Karpas-422 (cell line): ENCODE data around the gene MPP3. TPM values are rescaled to one million over a fixed set of nuclear protein-coding genes. Genes with fewer than 3 reads are reported as not detected.

ENCODE experiments used
- DNase-seq: peaks from one replicate; pipeline ENCODE4 v3.0.0-alpha.2; 2015
- H2AFZ ChIP-seq: fragments of 200-600 bp; sonication (generic); 2 replicates; pipeline ENCODE4 v1.6.1; 2014; ENCODE audit warnings: antibody characterized with exemption, low read length, mixed read lengths
- H3K27ac ChIP-seq: fragments of 200-600 bp; sonication (generic); 2 replicates; pipeline ENCODE4 v1.5.1; 2014; ENCODE audit warnings: mild to moderate bottlenecking, low read length, moderate library complexity
- H3K27me3 ChIP-seq: fragments of 200-600 bp; sonication (generic); 2 replicates; pipeline ENCODE4 v1.6.1; 2014; ENCODE audit warnings: low read length, mixed read lengths
- H3K36me3 ChIP-seq: fragments of 200-600 bp; sonication (generic); 2 replicates; pipeline ENCODE4 v1.6.1; 2014; ENCODE audit warnings: low read length, mixed read lengths; ENCODE audit not compliant: insufficient read depth
- H3K4me1 ChIP-seq: fragments of 200-600 bp; sonication (generic); 2 replicates; pipeline ENCODE4 v1.6.1; 2014; ENCODE audit warnings: mild to moderate bottlenecking, low read length, mixed read lengths
- H3K4me2 ChIP-seq: fragments of 200-600 bp; sonication (generic); 2 replicates; pipeline ENCODE4 v1.6.1; 2014; ENCODE audit warnings: low read length, low read depth, mild to moderate bottlenecking; ENCODE audit not compliant: poor library complexity, severe bottlenecking
- H3K4me3 ChIP-seq: fragments of 200-600 bp; sonication (generic); 2 replicates; pipeline ENCODE4 v1.5.1; 2014; ENCODE audit warnings: mild to moderate bottlenecking, antibody characterized with exemption, low read length, mixed read lengths
- H3K79me2 ChIP-seq: fragments of 200-600 bp; sonication (generic); 2 replicates; pipeline ENCODE4 v1.6.1; 2014; ENCODE audit warnings: mild to moderate bottlenecking, low read length, mixed read lengths
- H3K9ac ChIP-seq: fragments of 200-600 bp; sonication (generic); 2 replicates; pipeline ENCODE4 v1.6.0; 2014; ENCODE audit warnings: low read length
- H3K9me2 ChIP-seq: fragments of 200-600 bp; sonication (generic), shearing (Covaris generic); replicated peaks from 2 replicates; pipeline ENCODE4 v1.6.0; 2014; ENCODE audit warnings: mild to moderate bottlenecking, low read length, moderate library complexity; ENCODE audit not compliant: insufficient read depth
- H3K9me3 ChIP-seq: fragments of 300-700, 200-600 bp; sonication (generic); 2 replicates; pipeline ENCODE4 v1.6.1; 2014; ENCODE audit warnings: low read length, mixed read lengths
- H4K20me1 ChIP-seq: fragments of 200-600 bp; sonication (generic); 2 replicates; pipeline ENCODE4 v1.6.1; 2014; ENCODE audit warnings: mild to moderate bottlenecking, antibody characterized with exemption, low read length, low read depth; ENCODE audit not compliant: insufficient read depth
- total RNA-seq: library from RNA; depleted of rRNA; stranded (reverse); fragments of >200 nt; shearing (Covaris generic); gene quantifications from 2 replicates; pipeline ENCODE4 v1.2.3, GENCODE V29; 2014; ENCODE audit warnings: low replicate concordance

The MPP3 gene
- total RNA-seq, 1 experiment from 2014 or later: not detected

DNA sequence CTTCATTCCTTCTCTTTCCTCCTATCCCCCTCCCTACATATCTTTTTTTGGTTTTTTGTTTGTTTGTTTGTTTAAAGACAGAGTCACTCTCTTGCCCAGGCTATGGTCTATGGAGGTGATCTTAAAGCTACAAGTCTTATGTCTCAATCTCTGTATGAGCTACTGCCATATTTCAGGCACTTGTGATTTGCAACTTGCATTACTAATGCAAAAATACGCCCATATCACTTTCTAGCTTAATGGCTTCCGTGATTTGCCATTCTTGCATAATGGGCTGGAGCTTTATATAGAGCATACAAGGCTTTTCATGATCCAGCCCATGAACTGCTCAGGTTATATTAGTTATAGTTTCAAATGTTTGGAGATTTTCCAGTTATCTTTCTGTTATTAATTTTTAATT lies 45.2 kb downstream of the MPP3 start:
- H3K9me3 ChIP-seq: no peaks in the 10 kb centered on the region
- H3K4me1 ChIP-seq: peaks cover 13% of the 10 kb centered on the region
- H4K20me1 ChIP-seq: no peaks in the 10 kb centered on the region
- H3K27ac ChIP-seq: no peak overlapping the region
- H3K9me2 ChIP-seq: no peaks in the 10 kb centered on the region
- H3K9ac ChIP-seq: no peak overlapping the region
- no peaks in the 10 kb centered on the region for H3K36me3 ChIP-seq
- 0 out of 2 replicates have a peak overlapping the region, but pooled peaks have one; percentile 42 for H2AFZ ChIP-seq
- no peak overlapping the region for H3K4me3 ChIP-seq
- peak; percentile 75 for DNase-seq
- H3K79me2 ChIP-seq: no peaks in the 10 kb centered on the region
- no peaks in the 10 kb centered on the region for H3K27me3 ChIP-seq
- H3K4me2 ChIP-seq: peak overlapping the region; percentile 25

DNA sequence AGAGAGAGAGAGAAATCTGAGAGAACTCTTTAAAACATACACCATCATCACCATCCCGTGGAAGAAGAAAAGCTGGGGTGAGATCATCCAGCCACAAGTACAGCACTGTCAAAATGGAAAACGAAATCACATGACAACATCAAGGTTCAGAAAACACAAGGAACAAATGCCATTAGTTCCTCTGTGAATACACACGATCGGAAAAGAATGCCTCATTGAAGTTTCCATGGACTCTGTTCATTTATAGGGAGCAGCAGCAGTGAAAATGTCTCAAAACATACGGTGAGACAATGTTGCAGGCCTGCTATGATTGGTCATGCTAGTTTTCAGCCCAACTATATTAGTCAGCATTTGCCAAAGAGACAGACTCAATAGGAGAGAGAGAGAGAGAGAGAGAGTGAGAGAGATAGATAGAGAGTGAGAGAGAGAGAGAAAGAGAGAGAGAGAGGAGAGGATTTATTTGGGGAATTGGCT lies 48.3 kb downstream of the MPP3 start:
- H3K4me1 ChIP-seq: peaks cover 15% of the 10 kb centered on the region
- no peaks in the 10 kb centered on the region for H3K27me3 ChIP-seq
- no peaks in the 10 kb centered on the region for H3K9me2 ChIP-seq
- H2AFZ ChIP-seq: no peak overlapping the region
- no peaks in the 10 kb centered on the region for H3K9me3 ChIP-seq
- no peaks in the 10 kb centered on the region for H3K79me2 ChIP-seq
- no peak overlapping the region for H3K4me2 ChIP-seq
- H4K20me1 ChIP-seq: no peaks in the 10 kb centered on the region
- no peak overlapping the region for H3K9ac ChIP-seq
- H3K27ac ChIP-seq: no peak overlapping the region
- H3K36me3 ChIP-seq: no peaks in the 10 kb centered on the region
- DNase-seq: no peak
- H3K4me3 ChIP-seq: no peak overlapping the region

DNA sequence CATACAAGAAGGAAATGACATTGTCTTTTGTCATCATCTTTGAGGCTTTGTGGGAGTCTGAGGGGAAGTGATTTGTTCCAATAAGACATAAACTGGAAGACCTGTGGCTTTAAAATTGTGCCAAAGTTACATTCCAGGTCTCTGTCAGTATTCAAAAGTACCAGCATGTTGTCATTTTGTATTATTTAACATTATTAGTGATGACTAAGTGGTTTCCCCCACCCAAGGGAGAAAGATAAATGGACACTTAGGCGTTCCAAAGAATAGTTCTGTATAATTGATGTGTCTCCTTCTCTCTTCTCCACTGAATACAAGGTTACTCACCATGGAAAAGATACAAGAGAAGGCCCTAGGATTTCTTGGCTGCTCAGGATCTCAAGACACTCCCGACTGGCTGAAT lies 48.9 kb downstream of the MPP3 start:
- H3K9me2 ChIP-seq: no peaks in the 10 kb centered on the region
- H3K4me1 ChIP-seq: peaks cover 21% of the 10 kb centered on the region
- no peak overlapping the region for H2AFZ ChIP-seq
- H3K27me3 ChIP-seq: no peaks in the 10 kb centered on the region
- no peaks in the 10 kb centered on the region for H3K79me2 ChIP-seq
- no peaks in the 10 kb centered on the region for H3K36me3 ChIP-seq
- no peak overlapping the region for H3K4me3 ChIP-seq
- no peaks in the 10 kb centered on the region for H4K20me1 ChIP-seq
- no peak overlapping the region for H3K27ac ChIP-seq
- no peaks in the 10 kb centered on the region for H3K9me3 ChIP-seq
- no peak for DNase-seq
- no peak overlapping the region for H3K4me2 ChIP-seq
- no peak overlapping the region for H3K9ac ChIP-seq

DNA sequence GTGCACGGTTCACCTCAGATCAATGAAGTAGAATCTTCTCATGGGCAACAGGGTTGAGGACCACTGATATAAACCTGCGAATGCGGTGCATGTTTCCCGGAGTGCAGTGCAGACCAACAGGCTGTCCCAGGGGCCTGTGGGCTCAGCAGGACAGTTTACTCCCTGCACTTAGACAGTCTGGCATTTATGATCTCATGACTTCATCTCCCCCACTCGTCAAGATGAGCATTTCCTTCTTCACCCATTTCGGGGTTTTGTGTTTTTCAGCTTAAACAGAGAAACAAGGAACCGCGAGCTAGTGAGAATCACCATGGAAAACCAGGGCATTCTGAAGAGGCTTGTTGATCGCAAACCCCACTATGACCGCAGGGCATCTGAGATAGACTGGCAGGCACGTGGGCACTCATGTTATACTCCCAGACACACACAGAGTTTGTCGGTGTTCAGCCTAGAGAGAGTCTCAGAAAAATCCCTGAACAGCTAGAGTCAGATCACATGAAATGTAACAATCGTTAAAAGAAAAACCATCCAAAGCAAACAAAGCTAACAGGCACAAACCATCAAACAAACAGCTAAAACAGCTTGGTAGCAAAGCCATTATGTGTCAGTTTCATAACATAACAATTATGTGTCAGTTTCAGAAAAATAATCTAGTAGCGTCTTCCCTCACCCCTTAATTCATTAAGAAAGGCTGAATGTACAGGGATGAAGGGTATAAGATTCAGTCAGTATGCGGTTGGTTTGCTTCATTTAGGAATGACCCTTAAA lies 49.8 kb downstream of the MPP3 start:
- H3K4me1 ChIP-seq: peaks cover 24% of the 10 kb centered on the region
- no peak overlapping the region for H3K27ac ChIP-seq
- no peaks in the 10 kb centered on the region for H3K36me3 ChIP-seq
- no peaks in the 10 kb centered on the region for H3K9me3 ChIP-seq
- no peaks in the 10 kb centered on the region for H3K79me2 ChIP-seq
- H3K9ac ChIP-seq: no peak overlapping the region
- no peak overlapping the region for H2AFZ ChIP-seq
- no peaks in the 10 kb centered on the region for H3K27me3 ChIP-seq
- no peak overlapping the region for H3K4me3 ChIP-seq
- H4K20me1 ChIP-seq: no peaks in the 10 kb centered on the region
- H3K9me2 ChIP-seq: no peaks in the 10 kb centered on the region
- no peak for DNase-seq
- no peak overlapping the region for H3K4me2 ChIP-seq

DNA sequence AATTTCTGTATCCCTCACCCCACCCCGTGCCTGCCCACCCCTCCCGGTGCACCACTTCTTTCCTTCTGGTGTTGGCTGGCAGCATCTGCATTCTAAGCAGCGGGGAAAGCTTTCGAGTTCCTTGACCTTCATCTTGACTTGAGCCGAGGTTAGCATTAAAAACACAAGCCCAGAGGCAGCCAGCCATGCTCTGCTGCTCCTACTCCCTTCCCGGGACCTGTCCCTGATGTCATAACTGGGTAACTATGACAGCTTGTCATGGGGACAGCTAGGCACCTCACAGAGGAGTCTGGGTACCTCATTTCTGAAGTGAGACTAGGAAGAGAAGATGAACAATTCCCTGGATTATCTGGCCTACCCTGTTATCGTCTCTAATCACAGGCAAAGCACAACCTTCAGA lies 52.8 kb downstream of the MPP3 start, which contains the start of gene CFAP97D1:
Gene CFAP97D1 (plus strand): TSS at position 301 of the 400 bp plus-strand sequence. CDS start 28 bp downstream, at position 329.
- no peak for DNase-seq
- Histone ChIP-seq H3K4me2 (peak within 1 kb of the TSS; percentile 96), H2AFZ (peak within 1 kb of the TSS; percentile 88), H3K27me3 (no peaks in the 10 kb centered on the region), H3K4me1 (peaks cover 15% of the 10 kb centered on the region), H4K20me1 (no peaks in the 10 kb centered on the region), H3K9me2 (no peaks in the 10 kb centered on the region), H3K4me3 (peak within 1 kb of the TSS; percentile 84), H3K9ac (peak within 1 kb of the TSS; percentile 82), H3K27ac (no peak within 1 kb of the TSS), H3K9me3 (no peaks in the 10 kb centered on the region), H3K79me2 (no peaks in the 10 kb centered on the region), H3K36me3 (no peaks in the 10 kb centered on the region)

DNA sequence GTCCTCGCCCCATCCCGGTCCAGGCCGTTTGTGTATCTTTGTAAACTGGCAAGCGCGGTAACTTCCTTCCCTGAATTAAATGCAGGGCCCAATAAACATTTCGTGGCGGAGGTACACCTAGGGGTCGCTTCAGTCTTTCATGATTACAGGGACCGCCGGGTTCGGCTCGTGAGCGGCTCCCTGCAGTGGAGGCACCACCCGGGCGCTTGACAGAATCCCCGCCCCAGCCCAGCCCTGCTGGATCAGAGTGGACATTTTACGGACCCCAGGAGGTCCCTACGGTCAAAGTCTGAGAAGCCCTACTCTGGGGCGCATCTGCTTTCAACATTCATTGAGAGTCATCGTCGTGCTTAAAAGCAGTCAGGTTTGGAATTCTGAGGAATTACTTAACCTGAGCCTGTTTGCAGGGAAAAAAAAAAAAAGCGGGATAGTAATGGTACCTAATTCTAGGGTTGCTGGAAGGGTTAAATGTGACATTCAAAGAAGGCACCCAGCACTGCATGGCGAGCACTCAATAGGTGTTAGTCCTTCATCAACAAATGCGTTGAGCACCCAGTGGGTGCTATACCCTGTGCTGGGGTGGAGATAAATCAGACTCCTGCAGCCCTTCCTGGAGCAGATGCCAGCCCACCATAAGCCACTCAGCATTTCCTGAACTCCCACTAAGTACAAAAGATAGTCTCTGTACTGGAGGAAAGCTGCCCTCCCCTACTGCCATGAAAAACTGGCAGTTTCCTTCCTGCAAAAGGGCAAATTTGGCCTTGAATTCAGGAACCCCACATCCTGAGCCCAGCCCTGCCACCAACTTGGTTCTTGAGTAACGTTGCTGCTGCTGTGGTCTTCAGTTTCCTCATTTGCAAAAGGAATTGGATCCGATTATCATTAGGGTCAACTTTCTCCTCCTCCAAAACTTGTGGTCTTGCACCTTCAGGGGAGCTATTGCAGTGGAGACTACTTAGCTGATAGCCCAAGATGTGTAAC lies 53.5 kb downstream of the MPP3 start:
- Histone ChIP-seq H3K4me3 (peak overlapping the region; percentile 84), H3K9ac (peak overlapping the region; percentile 82), H3K27me3 (no peaks in the 10 kb centered on the region), H3K27ac (no peak overlapping the region), H3K36me3 (no peaks in the 10 kb centered on the region), H3K9me2 (no peaks in the 10 kb centered on the region), H3K9me3 (no peaks in the 10 kb centered on the region), H3K79me2 (no peaks in the 10 kb centered on the region), H3K4me1 (peaks cover 15% of the 10 kb centered on the region), H4K20me1 (no peaks in the 10 kb centered on the region), H2AFZ (peak overlapping the region; percentile 88), H3K4me2 (peak overlapping the region; percentile 96)
- no peak for DNase-seq

DNA sequence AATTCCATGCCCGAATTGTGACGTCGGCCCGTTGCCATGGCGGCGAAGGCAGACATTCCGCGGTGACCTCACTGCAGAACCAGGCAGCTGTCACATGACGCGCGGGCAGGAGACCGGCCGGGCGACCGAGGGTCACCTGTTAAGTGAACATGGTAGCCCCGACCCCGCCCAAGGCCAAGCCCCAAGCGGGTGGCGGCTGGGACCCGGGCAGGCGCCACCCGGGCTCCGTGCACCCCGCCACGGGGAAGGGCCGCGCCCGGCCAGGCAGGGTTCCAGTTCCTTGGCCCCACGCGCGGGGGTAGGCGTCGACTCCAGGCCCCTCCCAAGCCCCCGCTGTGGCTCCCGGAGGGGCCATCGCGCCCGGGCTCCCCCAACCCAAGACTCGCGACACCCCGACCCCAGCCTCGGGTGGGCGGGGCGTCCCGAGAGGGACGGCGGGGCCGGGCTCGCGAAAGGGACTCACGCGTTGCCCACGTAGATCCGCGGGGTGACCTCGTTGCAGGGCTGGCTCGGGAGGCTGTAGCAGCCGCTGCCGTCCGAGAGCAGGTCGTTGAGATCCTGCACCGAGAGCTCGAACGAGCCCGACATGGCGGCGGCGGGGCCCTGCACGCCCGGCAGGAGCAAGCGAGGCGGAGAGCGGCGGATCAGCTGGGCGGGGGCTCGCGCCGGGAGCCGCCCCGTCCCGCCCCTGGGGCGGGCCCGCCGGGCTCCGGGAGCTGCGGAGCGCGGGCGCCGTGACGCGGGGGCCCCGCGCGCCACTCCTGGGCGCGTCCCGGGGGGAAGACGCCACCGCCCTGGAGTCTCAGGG lies 54.4 kb downstream of the MPP3 start, which contains the start of gene DUSP3:
Gene DUSP3 (minus strand): TSS at position 641 of the 808 bp plus-strand sequence. CDS start 53 bp downstream, at position 588.
- Histone ChIP-seq H4K20me1 (no peaks in the 10 kb centered on the region), H3K27me3 (no peaks in the 10 kb centered on the region), H3K4me3 (peak within 1 kb of the TSS; percentile 84), H2AFZ (peak within 1 kb of the TSS; percentile 98), H3K9me3 (no peaks in the 10 kb centered on the region), H3K4me2 (peak within 1 kb of the TSS; percentile 96), H3K9ac (peak within 1 kb of the TSS; percentile 82), H3K79me2 (no peaks in the 10 kb centered on the region), H3K27ac (no peak within 1 kb of the TSS), H3K9me2 (no peaks in the 10 kb centered on the region), H3K4me1 (peaks cover 15% of the 10 kb centered on the region), H3K36me3 (no peaks in the 10 kb centered on the region)
- DNase-seq: peak; percentile 86
